ENCODE data around the gene NINJ2.
"Not testable (repeated sequence)": the region's sequence is repeated elsewhere in the genome, so short reads cannot be mapped to it uniquely, and the experiment has no call there.

NINJ2 gene

GRCh38 chr12:663293-663871 is at the start of gene NINJ2:
TSS of gene NINJ2 (minus strand) at chr12:663445. CDS start at chr12:663360, 85 bp downstream.
- no peak for DNase-seq (ENCODE audit: low spot score)

- no peak for DNase-seq (ENCODE audit: low spot score)
Measured at GRCh38 chr12:712172-712863, 49.1 kb upstream of the NINJ2 start.

GRCh38 chr12:709455-710020 is 46.3 kb upstream of the NINJ2 start:
- DNase-seq (ENCODE audit: low spot score), result no peak

GRCh38 chr12:708084-708483 is 44.8 kb upstream of the NINJ2 start:
- not testable (repeated sequence) for DNase-seq (ENCODE audit: low spot score)

- DNase-seq (ENCODE audit: low spot score), result no peak
Measured at GRCh38 chr12:704516-705242, 41.4 kb upstream of the NINJ2 start.

- DNase-seq (ENCODE audit: low spot score), result no peak
Measured at GRCh38 chr12:701896-702539, 38.8 kb upstream of the NINJ2 start.

GRCh38 chr12:700016-700415 is 36.8 kb upstream of the NINJ2 start:
- no peak for DNase-seq (ENCODE audit: low spot score)

GRCh38 chr12:698222-698621 is 35.0 kb upstream of the NINJ2 start:
- not testable (repeated sequence) for DNase-seq (ENCODE audit: low spot score)

- no peak for DNase-seq (ENCODE audit: low spot score)
Measured at GRCh38 chr12:697481-697880, 34.2 kb upstream of the NINJ2 start.

- peak; percentile 45 for DNase-seq (ENCODE audit: low spot score)
Measured at GRCh38 chr12:694734-695503, 31.7 kb upstream of the NINJ2 start.

- no peak for DNase-seq (ENCODE audit: low spot score)
Measured at GRCh38 chr12:693934-694533, 30.8 kb upstream of the NINJ2 start.

- no peak for DNase-seq (ENCODE audit: low spot score)
Measured at GRCh38 chr12:692274-692673, 29.0 kb upstream of the NINJ2 start.

GRCh38 chr12:690466-690865 is 27.2 kb upstream of the NINJ2 start:
- DNase-seq (ENCODE audit: low spot score), result no peak

GRCh38 chr12:685388-685787 is 22.1 kb upstream of the NINJ2 start:
- DNase-seq (ENCODE audit: low spot score), result no peak

- no peak for DNase-seq (ENCODE audit: low spot score)
Measured at GRCh38 chr12:684416-684815, 21.2 kb upstream of the NINJ2 start.

GRCh38 chr12:681568-682256 is 18.5 kb upstream of the NINJ2 start:
- no peak for DNase-seq (ENCODE audit: low spot score)

- no peak for DNase-seq (ENCODE audit: low spot score)
Measured at GRCh38 chr12:678747-679712, 15.8 kb upstream of the NINJ2 start.

GRCh38 chr12:675562-675961 is 12.3 kb upstream of the NINJ2 start:
- DNase-seq (ENCODE audit: low spot score), result no peak

GRCh38 chr12:674272-674781 is 11.1 kb upstream of the NINJ2 start:
- no peak for DNase-seq (ENCODE audit: low spot score)

Measured in HuH-7 (cell line).